ENCODE data around the gene AP1B1. TPM values are rescaled to one million over a fixed set of nuclear protein-coding genes. Genes with fewer than 3 reads are reported as not detected.
"Not testable (repeated sequence)": the region's sequence is repeated elsewhere in the genome, so short reads cannot be mapped to it uniquely, and the experiment has no call there.

AP1B1 gene
- total RNA-seq, 1 donor from 2014 or later = 85.7 TPM

DNA sequence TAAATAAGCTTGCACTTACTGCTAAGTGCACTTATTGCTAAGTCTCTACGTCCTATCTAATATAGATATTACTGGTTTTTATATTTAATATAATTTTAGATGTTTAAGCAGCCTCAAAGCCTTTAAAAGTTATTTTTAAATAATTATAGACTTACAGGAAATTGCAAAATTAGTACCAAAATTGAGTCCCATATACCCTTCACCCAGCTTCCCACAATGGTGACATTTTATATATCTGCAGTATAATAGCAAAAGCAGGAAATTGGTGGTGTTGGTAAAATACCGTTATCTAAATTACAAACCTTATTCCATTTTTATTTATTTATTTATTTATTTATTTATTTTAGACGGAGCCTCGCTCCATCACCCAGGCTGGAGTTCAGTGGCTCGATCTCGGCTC is 1.9 kb upstream of the AP1B1 start:
- intact Hi-C loops (cut with micrococcal nuclease) = loop anchor here (10.0 kb wide), 2 partner anchors 375 to 695 kb away; partner anchors contain the start of genes HORMAD2, UQCR10 and ZMAT5

DNA sequence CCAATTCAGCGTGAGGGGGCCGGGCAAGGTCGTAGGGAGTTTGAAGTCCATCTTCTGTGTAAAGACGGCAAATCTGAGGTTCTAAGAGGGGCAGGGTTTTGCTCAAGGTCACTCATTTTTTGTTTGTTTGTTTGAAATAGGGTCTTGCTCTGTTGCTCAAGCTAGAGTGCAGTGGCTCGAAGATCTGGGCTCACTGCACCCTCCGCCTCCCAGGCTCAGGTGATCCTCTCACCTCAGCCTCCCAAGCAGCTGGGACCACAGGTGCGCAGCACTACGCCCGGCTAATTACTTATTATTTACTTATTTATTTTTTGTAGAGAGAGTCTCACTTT is 355 bp upstream of the AP1B1 start:
- intact Hi-C loops (cut with micrococcal nuclease) = loop anchor here (2.0 to 5.0 kb wide), 2 partner anchors 26 to 316 kb away; partner anchors contain the start of gene KREMEN1

DNA sequence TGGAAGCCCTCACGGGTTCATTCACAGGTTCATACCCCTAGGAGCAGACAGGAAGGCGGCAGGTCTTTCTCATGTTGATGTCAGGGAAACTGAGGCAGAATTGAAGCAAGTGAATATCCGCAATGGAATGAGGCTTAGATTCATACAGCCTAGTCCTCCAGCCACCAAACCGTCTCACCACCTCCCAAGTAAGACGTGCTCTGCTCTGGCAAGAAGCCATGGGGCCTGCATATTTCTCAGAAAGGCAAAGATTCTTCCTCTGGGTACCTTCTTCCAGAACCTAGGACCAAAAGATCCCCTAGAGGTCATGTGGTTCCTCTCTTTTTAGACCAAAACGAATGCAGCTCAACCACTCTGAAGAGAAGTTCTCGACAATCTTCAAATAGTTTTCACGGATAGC is 1.7 kb downstream of the AP1B1 start:
- intact Hi-C loops (cut with micrococcal nuclease) = loop anchor here (5.0 kb wide), 1 partner anchor 314 kb away; the partner anchor contains the start of gene KREMEN1

DNA sequence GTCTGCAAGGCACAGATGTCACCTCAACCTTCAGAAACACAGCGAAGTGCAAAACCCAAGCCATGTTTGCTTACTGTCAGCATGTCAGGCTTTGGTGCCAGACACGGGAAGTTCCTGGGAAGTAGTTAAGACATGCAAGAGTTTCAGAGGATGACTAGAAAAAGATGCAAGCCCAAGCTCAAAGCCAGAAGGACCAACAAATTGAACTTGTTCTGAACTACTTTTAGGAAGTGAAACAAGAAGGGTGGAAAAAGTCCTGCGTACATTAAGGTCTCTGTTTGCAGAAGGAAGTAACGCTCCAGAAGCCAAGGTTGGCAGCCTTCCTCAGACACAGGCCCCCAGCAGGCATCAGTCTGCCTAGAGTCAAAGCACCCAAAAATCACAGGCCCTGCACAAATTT is 2.6 kb downstream of the AP1B1 start:
- intact Hi-C loops (cut with micrococcal nuclease) = loop anchor here (5.0 kb wide), 1 partner anchor 313 kb away; the partner anchor contains the start of gene KREMEN1

DNA sequence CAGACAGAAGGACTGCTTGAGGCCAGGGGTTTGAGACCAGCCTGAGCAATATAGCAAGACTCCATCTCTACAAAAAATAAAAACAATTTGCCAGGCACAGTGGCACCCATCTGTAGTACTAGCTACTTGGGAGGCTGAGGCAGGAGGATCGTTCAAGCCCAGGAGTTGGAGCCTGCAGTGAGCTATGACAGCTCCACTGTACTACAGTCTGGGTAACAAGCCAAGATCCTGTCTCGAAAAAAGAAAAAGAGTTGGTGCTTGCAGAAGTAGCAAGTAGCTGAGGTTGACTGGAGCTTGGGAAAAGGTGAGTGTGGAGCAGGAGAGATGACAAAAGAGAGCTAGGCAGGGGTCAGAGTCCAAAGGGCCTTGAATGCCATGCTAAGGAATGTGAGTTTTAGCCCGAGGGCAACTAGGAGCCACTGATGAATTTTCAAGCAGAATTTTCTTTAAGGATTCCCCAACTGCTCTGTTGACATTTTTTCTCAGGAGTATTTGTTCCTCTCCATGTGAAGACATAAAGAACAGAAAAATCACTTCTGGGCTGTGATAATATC is 3.1 kb downstream of the AP1B1 start:
- intact Hi-C loops (cut with micrococcal nuclease) = loop anchor here (5.0 kb wide), 1 partner anchor 313 kb away; the partner anchor contains the start of gene KREMEN1

DNA sequence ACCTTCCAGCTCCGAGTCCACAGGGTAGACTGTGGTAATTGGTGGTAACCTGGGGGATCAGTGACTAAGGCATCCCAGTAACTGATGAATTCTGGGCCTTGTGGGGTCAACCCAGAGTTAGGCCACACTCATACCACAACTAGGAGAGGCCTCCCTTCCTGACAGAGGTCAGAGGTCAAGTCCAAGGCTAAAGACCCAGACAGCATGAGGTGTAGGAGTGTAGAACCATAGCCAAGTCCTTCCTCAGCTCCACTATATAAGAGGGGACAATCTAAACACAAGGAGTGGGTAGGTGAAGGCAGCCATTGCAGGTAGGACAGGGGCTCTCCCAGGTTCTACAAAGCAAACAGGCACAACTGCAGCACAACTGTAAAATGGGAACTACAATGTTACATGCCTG is 4.6 kb downstream of the AP1B1 start:
- intact Hi-C loops (cut with micrococcal nuclease) = no loop called here

DNA sequence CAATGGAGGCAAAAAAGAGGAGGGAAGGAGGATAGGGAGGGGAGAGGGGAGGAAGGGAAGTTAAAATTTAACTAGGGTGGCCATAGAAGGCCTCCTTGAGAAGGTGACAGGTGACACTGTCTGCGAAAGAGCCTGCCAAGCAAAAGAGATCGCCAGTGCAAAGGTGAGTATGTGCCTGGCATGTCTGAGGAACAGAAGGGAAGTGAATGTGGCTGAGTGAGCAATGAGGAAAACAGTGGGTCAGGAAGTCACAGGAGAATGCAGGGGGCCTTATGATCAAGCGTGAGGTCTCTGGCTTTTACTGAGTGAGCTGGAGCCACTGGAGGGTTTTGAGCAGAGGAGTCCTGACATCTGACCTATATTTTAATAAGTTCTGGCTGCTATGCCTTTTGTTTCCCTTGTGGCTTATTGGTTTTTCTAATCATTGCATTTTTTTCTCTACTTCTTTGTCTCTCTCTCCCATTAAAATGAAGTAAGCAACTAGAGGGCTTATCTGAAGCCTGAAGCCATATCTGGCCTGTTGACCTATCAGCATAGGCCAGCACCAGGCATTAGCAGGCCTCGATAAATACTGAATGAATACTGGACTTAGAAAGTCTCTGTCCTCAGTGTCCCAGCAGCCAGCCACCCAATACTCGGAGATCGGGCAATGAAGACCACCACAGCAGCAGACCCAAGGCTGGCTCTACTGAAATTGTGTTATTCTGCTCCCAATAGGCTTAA is 5.6 kb downstream of the AP1B1 start:
- intact Hi-C loops (cut with micrococcal nuclease) = no loop called here

DNA sequence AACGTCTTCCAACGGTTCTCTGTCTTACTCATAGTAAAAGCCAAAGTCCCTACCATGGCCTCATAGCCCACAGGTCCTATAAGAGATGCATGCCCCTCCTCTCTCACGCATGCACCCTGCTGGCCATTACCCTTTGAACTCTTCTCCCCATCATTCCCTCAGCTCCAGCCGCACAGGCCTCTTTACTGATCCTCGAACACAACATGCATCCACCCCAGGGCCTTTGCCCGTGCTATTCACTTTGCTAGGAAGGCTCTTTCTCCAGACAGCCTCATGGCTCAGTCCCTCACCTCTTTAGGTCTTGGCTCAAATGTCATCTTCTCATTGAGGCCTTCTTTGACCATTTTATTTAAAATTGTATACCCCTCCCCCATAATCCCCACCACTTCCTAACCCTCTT is 7.5 kb downstream of the AP1B1 start:
- intact Hi-C loops (cut with micrococcal nuclease) = no loop called here

DNA sequence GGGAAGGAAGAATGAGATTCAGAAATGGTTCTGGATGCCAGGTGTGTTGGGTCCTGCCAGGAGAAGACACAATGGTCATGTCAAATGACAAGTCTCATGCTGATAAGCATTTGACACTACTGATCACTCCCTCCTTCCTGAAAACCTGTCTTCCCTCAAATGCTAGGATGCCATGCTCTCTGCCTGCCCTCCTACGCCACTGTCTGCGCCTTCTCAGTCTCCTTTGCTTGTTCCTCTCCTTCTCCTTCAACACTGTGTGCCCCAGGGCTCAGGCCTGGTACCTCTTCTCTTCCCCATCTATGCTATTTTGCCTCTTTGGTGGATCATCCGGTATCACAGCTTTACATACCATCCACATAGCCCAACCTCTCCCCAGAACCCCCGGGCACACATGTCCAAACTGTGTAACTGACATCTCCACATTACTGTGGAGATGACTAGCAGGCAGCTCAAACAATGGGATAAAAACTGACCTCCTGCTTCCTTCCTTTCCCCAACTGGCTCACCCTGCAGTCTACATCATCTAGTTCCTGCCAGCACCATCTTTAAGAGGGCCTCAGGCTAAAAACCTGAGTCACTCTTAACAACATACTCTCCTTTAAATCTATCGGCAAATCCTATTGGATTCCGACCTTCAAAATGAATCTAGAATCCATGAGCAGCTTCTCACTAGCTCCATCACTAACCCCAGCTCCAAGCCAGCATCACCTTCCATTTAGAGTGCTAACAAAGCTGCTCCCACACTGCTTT is 8.2 kb downstream of the AP1B1 start:
- intact Hi-C loops (cut with micrococcal nuclease) = no loop called here

DNA sequence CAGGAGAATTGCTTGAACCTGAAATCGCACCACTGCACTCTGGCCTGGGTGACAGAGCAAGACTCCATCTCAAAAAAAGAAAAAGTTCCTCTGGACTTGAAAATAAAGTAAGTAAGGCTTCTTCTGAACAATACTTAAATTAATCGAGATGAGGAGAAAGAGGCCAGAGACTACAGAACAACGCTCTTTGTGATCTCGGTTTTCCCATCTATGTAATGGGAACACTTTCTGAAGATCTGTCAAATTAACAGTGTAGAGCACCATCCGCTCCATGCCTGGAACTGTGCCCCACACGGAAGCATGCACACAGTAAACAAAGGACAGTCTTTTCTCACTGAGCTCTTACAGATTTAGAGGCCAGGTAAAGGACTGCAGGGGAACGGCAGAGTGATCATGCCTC is 9.1 kb downstream of the AP1B1 start:
- intact Hi-C loops (cut with micrococcal nuclease) = no loop called here

DNA sequence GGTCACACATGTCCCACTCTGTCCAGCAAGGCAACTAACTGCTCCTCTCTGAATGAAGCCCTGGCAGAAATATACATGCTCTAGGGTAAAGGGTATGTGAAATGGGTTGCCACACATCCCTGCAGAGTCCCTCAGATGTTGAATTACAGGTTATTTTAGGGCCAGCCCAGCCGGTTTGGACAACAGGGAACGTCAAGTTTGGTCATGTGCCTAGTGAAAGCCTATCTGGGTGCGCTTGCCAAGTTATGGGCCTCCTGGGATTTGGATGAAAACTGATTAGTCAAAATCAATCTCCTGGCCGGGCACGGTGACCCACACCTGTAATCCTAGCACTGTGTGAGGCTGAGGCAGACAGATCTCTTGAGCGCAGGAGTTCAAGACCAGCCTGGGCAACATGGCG is 10.4 kb downstream of the AP1B1 start:
- intact Hi-C loops (cut with micrococcal nuclease) = no loop called here

DNA sequence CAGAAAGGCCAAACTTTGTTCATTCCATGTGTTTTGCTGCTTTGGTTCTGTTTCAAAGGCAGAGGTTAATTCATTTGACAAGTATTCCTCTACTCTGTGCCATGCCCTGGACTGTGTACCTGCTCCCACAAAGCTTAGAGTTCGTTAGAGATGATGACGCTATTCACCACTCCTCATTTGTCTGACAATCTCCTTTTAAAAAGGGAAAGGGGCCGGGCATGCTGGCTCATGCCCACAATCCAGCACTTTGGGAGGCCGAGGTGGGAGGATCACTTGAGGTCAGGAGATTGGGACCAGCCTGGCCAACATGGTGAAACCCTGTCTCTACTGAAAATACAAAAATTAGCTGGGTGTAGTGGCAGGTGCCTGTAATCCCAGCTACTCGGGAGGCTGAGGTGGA is 11.7 kb downstream of the AP1B1 start:
- intact Hi-C loops (cut with micrococcal nuclease) = not testable (repeated sequence)

DNA sequence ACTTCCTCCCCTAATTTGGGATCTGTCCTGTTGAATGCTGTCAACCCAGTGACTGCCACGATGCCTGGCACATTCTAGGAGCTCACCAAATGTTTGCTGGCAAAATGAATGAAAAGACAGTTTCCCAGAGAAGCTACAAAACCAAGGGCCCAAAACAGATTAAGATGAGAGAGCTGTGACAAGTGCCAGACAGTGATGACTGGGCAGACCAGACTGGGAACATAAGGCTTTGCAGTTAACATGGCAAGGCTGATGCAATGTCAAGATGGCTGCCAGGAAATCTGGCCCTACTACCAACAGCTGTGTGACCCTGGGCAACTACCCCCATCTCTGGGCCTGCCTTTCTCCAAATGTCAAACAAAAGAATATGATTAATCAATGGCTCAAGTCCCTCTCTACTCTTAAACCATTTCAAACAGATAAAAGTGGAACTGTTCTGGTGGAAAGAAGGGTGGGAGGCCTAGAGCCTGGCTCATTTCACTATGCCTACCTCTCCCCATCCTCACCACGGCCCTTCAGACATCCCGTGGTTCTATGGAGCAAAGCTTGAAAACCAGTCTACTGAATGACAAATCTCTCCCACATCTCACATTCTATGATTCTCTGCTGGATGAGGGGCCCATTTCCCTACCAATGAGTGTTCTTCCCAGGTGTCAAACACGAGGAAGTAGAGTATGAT is 12.8 kb downstream of the AP1B1 start:
- intact Hi-C loops (cut with micrococcal nuclease) = no loop called here

DNA sequence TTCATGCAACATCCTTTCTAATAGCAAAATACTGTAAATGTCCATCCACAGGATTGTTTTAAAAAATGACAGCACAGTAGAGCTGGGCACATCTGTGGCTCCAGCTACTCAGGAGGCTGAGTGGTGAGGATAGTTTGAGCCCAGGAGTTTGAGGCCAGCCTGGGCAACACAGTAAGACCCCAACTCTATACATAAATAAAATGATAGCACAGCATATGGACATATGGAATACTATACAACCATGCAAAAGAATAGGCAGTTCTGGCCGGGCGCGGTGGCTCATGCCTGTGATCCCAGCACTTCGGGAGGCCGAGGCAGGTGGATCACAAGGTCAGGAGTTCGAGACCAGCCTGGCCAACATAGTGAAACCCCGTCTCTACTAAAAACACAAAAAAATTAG is 13.6 kb downstream of the AP1B1 start:
- intact Hi-C loops (cut with micrococcal nuclease) = not testable (repeated sequence)

DNA sequence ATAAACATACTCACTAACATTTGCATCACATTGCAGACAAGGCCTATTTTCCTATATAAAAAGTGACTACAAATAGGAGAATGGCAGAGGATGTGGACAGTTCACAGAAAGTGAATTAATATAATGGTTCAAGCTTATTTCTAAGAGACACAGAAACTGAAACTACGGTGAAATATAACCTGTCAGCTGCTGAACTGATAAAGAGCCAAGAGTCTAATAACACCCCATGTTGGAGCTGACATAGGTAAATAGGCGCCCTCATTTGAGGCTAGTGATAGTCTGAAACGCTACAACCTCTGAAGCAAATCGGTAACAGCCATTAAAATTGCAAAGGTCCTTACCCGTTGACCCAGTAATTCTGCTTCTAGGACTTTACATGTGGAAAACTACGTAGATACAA is 14.0 kb downstream of the AP1B1 start:
- intact Hi-C loops (cut with micrococcal nuclease) = no loop called here

DNA sequence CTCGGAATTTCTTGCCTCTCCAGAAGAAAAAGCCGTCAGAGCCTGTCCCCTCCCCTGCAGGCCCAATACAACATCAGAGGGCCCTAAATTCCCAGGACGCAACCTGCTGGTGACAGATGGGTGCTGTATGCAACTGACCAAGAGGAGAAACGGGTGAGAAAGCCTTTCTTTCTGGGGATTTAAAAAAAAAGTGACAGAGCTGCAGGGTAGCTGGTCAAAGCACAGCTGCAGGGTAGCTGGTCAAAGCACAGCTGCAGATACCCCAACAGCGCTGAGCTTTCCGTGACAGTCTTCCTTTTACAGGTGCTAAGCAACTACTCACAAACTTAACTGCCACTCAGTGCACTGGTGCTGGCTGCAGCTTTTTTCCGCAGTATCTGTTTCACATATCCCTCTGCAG is 17.8 kb downstream of the AP1B1 start:
- intact Hi-C loops (cut with micrococcal nuclease) = no loop called here

DNA sequence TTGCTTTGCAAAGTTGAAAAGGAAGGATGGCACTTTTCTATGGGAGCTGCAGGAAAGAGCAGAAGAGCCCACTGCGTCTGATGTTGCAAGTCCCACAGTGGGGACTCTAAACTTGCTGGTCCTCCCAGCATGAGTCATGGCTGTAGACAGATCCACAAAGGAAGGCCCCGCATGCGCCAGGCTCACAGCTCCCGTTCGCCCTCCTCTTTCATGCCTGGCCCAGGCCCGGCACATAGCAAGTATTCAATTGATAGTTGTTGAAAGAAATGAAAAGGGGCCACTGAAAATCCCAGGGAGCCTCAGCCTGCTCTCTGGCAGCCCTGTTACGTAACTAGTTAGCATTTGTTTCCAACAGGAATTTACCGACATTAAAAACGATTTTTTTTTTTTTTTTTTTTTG is 18.9 kb downstream of the AP1B1 start:
- intact Hi-C loops (cut with micrococcal nuclease) = no loop called here

DNA sequence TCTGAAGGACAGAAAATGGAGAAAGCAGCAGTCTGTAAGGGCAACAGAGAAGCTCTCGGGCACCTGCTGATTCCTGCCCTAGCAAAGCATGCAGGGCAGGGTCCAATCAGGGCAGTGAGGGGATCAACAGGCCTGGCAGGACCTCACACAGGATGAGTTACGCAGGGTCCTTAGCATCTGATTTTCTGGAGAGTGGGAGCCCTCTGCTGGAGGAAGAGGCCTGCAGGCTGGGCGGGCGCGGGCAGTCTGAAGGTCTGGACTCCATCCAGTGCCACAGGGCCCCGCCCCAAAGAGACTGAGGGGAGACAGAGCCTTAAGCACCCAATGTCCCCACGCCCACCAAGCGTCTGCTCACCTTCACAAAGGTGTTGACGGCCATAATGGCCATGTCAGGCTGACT is 28.9 kb downstream of the AP1B1 start:
- intact Hi-C loops (cut with micrococcal nuclease) = no loop called here

DNA sequence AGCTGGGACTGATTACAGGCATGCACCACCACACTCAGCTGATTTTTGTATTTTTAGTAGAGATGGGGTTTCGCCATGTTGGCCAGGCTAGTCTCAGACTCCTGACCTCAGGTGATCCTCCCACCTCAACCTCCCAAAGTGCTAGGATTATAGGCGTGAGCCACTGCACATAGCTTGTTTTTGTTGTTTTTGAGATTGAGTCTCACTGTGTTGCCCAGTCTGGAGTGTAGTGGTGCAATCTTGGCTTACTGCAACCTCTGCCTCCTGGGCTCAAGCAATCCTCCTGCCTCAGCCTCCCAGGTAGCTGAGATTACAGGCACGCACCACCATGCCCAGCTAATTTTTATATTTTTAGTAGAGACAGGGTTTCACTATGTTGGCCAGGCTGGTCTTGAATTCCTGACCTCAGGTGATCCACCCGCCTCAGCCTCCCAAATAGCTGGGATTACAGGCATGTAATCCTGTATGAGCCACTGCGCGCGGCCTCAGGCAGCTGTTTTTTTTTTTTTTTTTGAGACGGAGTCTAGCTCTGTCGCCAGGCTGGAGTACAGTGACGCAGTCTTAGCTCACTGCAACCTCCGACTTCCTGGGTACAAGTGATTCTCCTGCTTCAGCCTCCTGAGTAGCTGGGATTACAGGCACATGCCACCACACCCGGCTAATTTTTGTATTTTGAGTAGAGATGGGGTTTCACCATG is 31.0 kb downstream of the AP1B1 start:
- intact Hi-C loops (cut with micrococcal nuclease) = not testable (repeated sequence)

DNA sequence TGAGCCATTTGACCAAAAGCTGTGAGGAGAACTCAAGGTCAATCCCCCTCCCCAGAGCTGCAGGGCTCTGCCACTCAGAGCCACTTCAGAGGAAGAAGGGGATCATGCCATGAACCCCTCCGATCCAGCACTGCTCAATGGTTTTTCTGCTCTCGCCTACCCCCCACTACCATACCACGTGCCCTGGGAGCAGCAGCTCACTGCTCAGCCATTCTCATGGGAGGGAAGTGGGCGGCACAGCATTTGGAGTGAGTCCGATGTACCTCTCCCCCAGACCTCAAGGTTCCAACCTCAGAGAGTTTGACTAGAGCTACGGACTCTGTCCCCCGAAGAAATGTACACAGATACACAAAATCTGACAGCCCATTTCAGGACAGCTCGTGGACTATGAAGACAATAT is 34.5 kb downstream of the AP1B1 start:
- intact Hi-C loops (cut with micrococcal nuclease) = no loop called here

DNA sequence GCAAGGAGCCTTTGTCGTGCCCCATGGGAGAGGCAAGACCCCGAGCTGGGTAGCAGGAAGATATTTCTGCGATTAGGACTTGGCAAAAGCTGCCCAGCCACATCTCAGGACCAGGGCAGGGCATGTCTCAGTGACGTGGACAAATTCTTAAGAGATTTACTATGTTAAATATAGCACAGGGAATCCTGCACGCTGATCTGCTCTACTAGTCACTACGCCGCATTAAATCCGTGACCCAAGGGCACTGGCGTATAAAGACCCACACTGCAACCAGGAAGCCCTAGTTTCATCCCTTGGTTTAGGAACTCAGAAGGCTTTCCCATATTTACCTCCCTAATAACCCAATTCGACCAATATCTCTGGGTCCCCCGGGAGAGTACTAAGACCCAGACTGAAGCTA is 35.1 kb downstream of the AP1B1 start:
- intact Hi-C loops (cut with micrococcal nuclease) = no loop called here

Measured in T-helper 2 cell treated with Interferon-gamma antibody and Interleukin-4, amounts not matched to agents 100 ng/mL and 5 ng/mL, for 36 hours (primary cell).